HG03060 (cell line): ENCODE measurements around the gene FNDC8.
"Not testable (repeated sequence)": the region's sequence is repeated elsewhere in the genome, so short reads cannot be mapped to it uniquely, and the experiment has no call there.

ENCODE experiments used
- ATAC-seq: cut with Tn5 transposase; IDR thresholded peaks from one replicate; pipeline ENCODE4 v1.9.1; 2021; ENCODE audit warnings: low read depth, moderate number of reproducible peaks; ENCODE audit not compliant: unreplicated experiment

Gene FNDC8

DNA sequence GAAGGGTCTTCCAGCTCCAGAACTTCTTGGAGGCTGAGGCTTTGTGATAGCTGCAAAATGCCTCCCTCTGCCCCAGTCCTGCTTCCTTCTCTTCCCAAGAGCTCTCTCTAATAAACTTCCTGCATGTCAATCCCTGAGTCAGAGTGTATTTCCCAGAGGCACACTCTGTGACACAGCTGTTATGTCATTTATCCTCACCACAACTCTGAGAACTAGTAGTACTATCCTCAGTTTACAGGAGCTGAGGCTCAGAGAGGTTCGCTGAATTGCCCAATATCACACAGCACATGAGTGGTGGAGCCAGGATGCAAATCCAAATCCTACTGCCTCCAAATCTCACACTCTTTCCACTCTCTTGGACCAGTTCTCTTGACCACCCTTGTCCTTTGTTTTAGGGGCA is 46.3 kb downstream of the FNDC8 start:
- ATAC-seq = no peak

DNA sequence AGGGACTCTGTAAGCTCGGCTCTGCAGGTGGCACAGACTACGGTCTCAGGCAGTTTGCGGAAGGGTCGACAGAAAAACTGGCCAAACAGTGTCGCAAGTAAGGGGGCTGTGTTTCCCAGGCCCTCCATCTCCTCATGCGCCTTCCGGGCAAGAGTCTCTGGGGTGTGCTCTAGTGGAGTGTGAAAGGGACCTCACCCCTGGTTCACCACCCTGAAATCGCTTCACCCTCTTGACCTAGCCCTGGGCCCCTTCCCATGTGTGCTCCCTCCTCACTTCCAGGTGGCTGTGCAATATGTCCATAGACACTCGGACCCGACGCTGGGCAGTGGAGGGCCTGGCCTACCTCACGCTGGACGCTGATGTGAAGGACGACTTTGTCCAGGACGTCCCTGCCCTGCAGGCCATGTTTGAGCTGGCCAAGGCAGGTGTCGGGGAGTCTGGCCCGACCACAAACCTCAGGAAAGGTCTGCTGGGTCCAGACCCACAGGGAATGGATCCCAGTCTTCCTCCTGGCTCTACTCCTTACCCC is 48.5 kb downstream of the FNDC8 start:
- no peak for ATAC-seq

DNA sequence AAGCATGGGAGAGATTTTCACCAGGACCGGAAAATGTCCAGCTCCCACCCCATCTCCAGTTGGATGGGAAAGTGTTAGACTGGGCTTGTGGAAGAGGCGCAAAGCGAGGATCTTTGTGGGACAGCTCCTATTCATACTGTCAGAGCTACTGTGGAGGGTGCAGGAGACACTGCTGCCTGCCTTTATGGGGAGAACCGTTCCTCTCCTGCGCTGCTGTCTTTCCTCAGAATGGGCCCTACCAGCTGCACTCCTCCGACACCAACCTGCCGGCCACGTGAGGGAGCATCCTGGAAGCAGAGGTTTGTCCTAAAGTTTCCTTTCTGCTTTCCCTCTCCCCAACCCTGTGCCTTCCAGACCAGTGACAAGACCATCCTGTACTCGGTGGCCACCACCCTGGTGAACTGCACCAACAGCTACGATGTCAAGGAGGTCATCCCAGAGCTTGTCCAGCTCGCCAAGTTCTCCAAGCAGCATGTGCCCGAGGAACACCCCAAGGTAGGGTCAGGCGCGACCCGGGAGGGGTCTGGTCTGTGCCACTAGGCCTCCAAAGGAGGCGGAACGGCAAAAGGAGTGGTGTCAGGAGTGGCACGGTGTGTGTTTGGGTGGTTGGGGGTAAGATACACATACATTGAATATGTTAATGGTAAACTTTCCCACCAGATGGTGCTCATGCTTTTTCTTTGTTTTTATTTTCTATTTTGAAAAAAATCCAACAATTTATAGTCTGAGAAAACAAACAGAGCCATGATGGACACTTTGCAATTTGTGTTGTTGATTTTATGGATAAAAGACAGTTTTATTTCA is 49.8 kb downstream of the FNDC8 start:
- no peak for ATAC-seq

DNA sequence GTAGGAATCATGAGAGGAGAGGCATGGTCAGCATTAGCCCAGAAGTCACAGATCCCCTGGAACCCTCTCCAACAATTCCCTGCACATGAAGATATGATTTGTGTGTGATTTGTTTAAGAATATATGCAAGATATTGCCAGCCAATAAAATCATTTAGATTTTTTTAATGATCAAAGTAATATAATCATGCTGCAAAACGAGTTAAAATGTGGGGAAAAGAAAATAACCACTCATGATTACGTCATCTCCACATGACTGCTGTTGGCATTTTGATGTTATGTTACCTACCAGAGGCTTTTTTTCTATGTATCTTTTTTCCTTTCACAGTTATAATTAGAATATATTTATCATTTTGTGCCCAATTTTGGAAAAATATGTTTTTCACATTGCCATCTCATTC is 50.4 kb downstream of the FNDC8 start:
- no peak for ATAC-seq

DNA sequence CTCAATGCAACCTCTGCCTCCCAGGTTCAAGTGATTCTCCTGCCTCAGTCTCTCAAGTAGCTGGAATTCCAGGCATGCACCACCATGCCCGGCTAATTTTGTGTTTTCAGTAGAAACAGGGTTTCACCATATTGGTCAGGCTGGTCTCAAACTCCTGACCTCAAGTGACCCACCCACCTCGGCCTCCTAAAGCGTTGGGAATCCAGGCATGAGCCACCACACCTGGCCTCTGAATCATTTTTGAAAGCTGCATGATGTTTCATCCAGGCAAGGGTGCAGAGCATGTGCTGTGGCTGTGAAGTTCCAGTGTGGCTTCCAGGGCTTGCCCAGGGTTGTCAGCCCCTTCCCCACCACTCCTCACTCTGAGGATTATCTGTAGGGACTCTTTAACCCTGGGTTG is 50.9 kb downstream of the FNDC8 start:
- not testable (repeated sequence) for ATAC-seq

DNA sequence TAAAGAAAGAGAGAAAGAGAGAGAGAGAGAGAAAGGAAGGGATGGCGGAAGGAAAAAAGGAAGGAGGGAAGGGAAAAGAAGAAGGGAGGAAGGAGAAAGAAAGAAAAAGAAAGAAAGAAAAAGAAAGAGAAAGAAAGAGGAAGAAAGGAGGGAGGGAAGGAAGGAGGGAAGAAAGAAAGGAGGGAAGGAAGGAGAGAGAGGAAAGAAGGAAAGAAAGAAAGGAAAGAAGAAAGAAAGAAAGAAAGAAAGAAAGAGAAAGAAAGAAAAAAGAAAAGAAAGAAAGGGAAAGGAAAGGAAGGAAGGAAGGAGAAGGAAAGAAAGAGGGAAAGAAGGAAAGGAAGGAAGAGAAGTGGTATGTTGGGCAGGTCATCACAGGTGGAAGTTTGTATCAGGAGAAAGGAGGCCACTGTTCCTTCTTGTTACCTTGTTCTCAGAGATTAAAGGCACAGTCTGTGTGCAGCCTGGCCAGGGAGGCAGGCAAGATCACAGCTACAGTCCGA is 53.5 kb downstream of the FNDC8 start:
- ATAC-seq = no peak

DNA sequence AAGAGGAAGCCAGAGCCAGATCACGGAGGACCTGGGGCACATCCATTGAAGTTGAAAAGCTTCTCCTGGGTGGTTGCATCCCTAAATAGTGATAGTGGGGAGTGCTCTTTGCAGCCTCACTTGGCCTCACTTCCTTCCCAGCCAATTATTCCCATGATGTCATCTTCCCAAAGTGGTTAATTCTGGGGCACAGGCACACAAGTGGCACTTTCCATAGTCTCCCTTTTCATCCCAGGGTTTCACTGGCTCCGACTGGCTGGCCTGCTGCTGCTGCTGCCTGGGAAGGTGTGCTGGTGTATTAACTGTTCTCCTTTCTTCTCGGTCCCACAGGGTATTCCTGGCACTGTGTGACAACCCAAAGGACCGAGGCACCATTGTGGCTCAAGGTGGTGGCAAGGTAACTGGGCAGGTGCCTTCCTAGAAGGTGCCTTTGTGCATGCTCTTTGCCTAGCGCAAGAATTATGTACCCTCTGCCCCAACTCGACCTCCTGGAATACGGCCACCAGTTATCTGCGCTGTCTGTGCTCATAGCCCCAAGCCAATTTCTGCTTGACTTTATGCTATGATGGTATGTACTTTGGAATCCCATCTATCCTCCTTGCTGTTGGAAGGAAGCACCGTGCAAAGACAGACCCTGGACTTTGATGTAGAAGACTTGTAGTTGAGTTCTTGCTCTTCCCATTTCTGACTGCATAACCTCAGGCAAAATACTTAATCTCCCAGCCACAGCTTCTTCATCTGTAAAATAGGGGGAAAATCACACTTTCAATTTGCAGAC is 54.4 kb downstream of the FNDC8 start:
- ATAC-seq = no peak

DNA sequence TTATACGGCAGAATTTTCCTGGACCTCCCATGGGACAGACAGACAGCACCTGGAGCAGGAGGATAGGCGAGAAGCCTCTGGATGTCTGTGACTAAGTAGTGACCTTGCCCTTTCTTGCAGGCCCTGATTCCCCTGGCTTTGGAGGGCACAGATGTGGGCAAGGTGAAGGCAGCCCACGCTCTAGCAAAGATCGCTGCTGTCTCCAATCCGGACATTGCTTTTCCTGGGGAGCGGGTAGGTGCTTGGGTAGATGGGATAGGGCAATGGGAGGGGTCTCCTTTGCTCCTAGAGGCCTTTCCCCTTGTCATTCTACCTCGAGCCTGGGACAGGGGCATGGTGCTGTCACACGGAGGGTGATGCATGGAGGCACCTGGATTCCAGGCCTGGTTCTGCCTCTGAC is 55.5 kb downstream of the FNDC8 start:
- ATAC-seq = no peak

DNA sequence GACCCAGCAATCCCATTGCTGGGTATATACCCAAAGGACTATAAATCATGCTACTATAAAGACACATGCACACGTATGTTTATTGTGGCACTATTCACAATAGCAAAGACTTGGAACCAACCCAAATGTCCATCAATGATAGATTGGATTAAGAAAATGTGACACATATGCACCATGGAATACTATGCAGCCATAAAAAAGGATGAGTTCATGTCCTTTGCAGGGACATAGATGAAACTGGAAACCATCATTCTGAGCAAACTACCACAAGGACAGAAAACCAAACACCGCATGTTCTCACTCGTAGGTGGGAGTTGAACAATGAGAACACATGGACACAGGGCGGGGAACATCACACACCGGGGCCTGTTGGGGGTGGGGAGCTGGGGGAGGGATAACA is 58.0 kb downstream of the FNDC8 start:
- not testable (repeated sequence) for ATAC-seq
